NCI-H2107 treated with DMSO at 0.1 percent for 48 hours (cell line): ENCODE measurements around the gene FAIM.
"Not testable (repeated sequence)": the region's sequence is repeated elsewhere in the genome, so short reads cannot be mapped to it uniquely, and the experiment has no call there.

Experiments
- DNase-seq: peaks from one replicate; lab custom pipeline; 2025; ENCODE audit not compliant: unreplicated experiment; lab: John Stamatoyannopoulos, UW

Gene FAIM

GRCh38 chr3:138600100-138600745 lies 8.3 kb upstream of the FAIM start:
- no peak for DNase-seq

DNA sequence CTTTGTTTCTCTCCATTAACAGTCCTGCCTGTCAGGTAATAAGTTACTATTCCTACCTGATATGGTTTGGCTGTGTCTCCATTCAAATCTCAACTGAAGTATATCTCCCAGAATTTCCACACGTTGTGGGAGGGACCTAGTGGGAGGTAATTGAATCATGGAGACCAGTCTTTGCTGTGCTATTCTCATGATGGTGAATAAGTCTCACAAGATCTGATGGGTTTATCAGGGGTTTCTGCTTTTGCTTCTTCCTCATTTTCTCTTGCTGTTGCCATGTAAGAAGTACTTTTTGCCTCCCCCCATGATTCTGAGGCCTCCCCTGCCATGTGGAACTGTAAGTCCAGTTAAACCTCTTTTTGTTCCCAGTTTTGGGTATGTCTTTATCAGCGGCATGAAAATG lies 6.9 kb upstream of the FAIM start:
- not testable (repeated sequence) for DNase-seq

DNA sequence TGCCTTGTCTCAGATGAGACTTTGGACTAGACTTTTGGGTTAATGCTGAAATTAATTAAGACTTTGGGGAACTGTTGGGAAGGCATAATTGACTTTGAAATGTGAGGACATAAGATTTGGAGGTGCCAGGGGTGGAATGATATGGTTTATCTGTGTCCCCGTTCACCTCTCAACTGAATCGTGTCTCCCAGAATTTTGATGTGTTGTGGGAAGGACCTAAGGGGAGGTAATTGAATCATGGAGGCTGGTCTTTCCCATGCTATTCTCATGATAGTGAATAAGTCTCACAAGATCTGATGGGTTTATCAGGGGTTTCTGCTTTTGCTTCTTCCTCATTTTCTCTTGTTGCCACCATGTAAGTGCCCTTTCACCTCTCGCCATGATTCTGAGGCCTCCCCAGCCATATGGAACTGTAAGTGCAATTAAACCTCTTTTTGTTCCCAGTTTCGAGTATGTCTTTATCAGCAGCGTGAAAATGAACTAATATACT lies 4.4 kb upstream of the FAIM start:
- DNase-seq = not testable (repeated sequence)

DNA sequence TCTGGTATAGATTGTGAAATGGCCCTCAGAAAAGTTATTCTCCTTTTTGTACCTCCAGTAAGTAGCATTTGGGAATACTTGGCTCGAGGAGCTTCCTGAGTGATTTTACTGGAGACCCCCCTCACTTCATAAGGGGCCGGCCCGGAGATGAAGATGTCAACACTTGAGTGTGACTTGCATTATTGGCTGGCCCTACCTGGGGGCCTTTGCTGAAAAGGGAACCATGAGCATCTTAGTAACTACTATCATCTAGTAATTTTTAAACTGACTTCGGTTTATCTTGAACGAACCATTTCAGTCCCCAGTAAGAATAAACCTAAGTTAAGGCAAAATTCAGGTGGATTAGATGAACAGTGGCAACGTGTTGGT lies 1.3 kb downstream of the FAIM start:
- no peak for DNase-seq

GRCh38 chr3:138615462-138615861 lies 6.9 kb downstream of the FAIM start:
- DNase-seq = no peak

DNA sequence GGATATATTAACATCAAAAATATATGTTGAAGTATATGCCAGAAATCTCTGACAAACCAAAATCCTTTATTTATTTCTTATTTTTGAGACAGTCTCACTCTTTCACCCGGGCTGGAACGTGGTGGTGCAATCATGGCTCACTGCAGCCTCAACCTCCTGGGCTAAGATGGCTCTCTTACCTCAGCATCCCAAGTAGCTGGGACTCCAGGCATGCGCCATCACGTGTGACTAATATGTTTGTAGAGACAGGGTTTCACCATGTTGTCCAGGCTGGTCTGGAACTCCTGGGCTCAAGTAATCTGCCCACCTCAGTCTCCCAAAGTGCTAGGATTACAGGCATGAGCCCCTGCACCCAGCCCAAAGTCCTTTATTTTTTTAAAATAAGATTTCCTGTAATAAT lies 11.9 kb downstream of the FAIM start:
- DNase-seq = no peak

- no peak for DNase-seq
Observed at GRCh38 chr3:138624518-138624917, 15.9 kb downstream of the FAIM start.

GRCh38 chr3:138625707-138626365 lies 17.3 kb downstream of the FAIM start:
- no peak for DNase-seq

- DNase-seq = no peak
Observed at GRCh38 chr3:138629526-138629925, 21.0 kb downstream of the FAIM start.

DNA sequence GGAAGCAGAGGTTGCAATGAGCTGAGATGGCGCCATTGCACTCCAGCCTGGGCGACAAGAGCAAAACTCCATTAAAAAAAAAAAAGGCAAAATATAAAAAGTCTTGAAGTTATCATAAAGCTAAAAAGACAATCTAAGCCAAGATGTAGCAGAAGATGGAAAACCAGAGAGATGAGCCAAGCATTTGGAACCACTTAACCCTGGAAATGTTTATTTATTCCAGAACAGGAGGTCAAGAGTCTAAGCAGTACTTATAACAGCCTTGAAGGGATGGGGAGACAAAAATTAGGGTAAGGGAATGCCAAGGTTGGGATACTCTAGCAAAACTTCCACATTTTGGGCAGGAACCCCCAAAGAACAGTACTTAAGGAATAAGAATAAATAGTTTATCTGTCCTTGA lies 30.1 kb downstream of the FAIM start:
- no peak for DNase-seq

DNA sequence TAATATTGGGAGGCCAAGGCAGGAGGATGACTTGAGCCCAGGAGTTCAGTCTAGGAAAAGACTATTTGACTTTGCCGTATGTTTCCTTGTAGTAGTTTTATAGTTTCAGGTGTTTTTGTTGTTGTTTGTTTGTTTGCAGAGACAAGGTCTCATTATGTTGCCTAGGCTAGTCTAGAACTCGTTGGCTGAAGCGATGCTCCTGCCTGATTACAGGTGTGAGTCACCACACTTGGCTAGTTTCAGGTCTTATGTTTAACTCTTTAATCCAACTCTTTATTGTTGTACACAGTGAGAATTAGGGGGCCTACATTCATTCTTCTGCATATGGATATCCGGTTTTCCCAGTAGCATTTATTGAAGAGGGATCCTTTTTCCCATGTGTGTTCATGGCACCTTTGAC lies 32.0 kb downstream of the FAIM start:
- DNase-seq = no peak

GRCh38 chr3:138642226-138642926 lies 33.8 kb downstream of the FAIM start:
- no peak for DNase-seq

DNA sequence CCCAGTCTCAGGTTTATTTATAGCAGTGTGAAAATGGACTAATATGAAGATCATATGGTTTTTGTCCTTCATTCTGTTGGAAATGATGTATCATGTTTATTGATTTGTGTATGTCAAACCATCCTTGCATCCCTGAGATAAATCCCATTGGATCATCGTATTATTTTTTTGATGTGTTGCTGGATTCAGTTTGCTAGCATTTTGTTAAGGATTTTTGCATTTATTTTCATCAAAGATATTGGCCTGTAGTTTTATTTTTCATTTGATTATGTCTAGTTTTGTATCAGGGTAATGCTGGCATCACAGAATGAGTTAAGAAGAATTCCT lies 34.3 kb downstream of the FAIM start:
- DNase-seq = no peak

GRCh38 chr3:138646008-138646407 lies 37.4 kb downstream of the FAIM start:
- DNase-seq = no peak

GRCh38 chr3:138646513-138646912 lies 37.9 kb downstream of the FAIM start:
- DNase-seq = no peak

DNA sequence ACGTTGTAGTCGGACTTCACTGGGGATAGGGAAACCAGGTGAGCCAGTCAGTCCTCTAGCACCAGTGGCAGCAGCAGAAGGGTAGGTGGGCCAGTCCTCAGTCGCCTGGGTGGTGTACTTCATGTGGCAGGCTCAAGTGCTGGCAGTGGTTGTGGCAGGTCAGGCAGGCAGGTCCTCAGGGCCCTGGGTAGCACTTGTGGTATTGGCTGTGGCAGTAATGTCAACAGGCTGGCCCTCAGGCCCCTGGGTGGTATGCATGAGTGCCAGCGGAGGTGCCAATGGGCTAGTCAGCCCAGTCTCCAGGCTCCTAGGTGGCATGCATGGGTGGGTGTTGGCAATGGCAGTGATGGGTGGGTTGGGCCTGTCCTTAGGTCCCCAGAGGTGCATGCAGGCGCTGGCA lies 40.6 kb downstream of the FAIM start:
- DNase-seq = no peak

DNA sequence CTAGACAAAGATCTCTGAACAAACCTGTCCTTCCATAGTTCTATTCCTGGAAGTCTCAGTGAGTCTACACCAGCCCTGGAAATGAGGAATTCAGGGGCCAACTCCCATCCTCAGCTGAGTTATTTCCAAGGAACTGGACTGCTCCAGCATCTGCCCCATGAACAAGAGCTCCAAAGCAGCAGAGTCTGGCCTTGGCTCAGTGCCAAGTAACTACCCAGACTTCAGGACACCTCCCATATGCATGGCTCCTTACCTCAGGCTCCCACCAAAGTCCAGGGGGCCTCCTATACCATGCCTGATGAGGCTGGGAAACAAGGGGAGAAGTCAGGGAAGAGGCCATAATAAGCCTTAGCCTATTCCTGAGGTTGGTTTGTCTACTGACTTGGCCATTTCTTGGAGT lies 45.0 kb downstream of the FAIM start:
- no peak for DNase-seq

DNA sequence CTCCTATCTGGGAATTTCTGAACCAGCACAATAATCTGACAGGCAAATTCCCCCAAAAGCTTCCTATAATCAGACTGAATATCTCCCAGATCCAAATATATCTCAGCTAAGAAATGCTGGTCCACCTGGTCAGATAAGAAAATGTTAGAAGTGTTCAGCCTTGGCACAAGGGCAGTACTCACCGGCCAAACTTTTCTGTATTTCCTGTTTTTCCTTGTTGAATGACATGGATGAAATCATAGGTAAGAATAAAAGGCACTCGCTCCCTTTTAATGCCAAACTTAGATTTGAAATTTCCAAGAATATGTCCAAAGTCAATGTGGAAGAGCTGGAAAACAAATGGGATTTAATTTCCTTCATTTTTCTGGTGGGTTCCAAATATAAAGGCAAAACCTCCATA lies 48.9 kb downstream of the FAIM start:
- DNase-seq = no peak

GRCh38 chr3:138668107-138668506 lies 59.5 kb downstream of the FAIM start:
- no peak for DNase-seq

- DNase-seq = no peak
Observed at GRCh38 chr3:138670407-138670806, 61.8 kb downstream of the FAIM start.

- no peak for DNase-seq
Observed at GRCh38 chr3:138673641-138674530, 65.3 kb downstream of the FAIM start.
